Endothelial cell of umbilical vein (primary cell): Measurements from ENCODE around the gene FKBP2. TPM values are rescaled to one million over a fixed set of nuclear protein-coding genes. Genes with fewer than 3 reads are reported as not detected.

ENCODE experiments used
- BruUV-seq: library from RNA; stranded (reverse); fragments of 400-500 nt; replicated peaks from 2 replicates; lab custom pipeline; 2021; lab: Mats Ljungman, UMichigan
- CTCF ChIA-PET: fragments of 300-600, 350-600 bp; sonication (Branson Sonifier 250); formaldehyde crosslinking; loops from one replicate; lab custom pipeline; 2021; ENCODE audit warnings: antibody characterized with exemption, inconsistent platforms; lab: Charles Lee
- POLR2A ChIA-PET: fragments of 300-600, 350-600 bp; sonication (Branson Sonifier 250); formaldehyde crosslinking; loops from one replicate; lab custom pipeline; 2021; ENCODE audit warnings: antibody characterized with exemption, inconsistent platforms; lab: Charles Lee
- DNase-seq: peaks from one replicate; pipeline ENCODE4 v3.0.0-alpha.2; 2011; ENCODE audit warnings: low read depth, low spot score
- FAIRE-seq: peaks from 2 replicates; lab custom pipeline; 2011; peaks lifted over from hg19 to GRCh38; lab: Jason Lieb, UNC
- H2AFZ ChIP-seq: 2 replicates; pipeline ENCODE4 v1.6.0; 2012; ENCODE audit warnings: low read depth, low read length, control low read depth, inconsistent platforms
- H3K27ac ChIP-seq: 2 replicates; pipeline ENCODE4 v1.5.1; 2011; ENCODE audit warnings: low read depth, mild to moderate bottlenecking, control low read depth, low read length, moderate library complexity; ENCODE audit not compliant: insufficient read depth
- H3K27me3 ChIP-seq, 2 experiments: 2 replicates each; pipeline versions ENCODE4 v1.6.0 to v1.6.1; 2011; ENCODE audit warnings: low read length in 2 of 2, mixed read lengths in 1 of 2; ENCODE audit not compliant: control insufficient read depth in 2 of 2, insufficient read depth in 2 of 2
- H3K36me3 ChIP-seq, 2 experiments: 2 replicates in 1 of 2; 3 replicates in 1 of 2; pipeline ENCODE4 v1.5.1; 2011; ENCODE audit warnings: low read length in 2 of 2, mild to moderate bottlenecking in 1 of 2, moderate library complexity in 1 of 2; ENCODE audit not compliant: control insufficient read depth in 2 of 2, insufficient read depth in 2 of 2; ENCODE audit errors: extremely low read depth in 1 of 2
- H3K4me1 ChIP-seq: 3 replicates; pipeline ENCODE4 v1.5.1; 2011; ENCODE audit warnings: mild to moderate bottlenecking, low read length; ENCODE audit not compliant: control insufficient read depth, insufficient read depth; ENCODE audit errors: extremely low read depth
- H3K4me2 ChIP-seq: 2 replicates; pipeline ENCODE4 v1.6.1; 2011; ENCODE audit warnings: low read length, control low read depth, mixed read lengths; ENCODE audit not compliant: insufficient read depth
- H3K4me3 ChIP-seq, 3 experiments: fragments of 200-600 bp in 1 of 3; sonication (generic), shearing (Covaris generic) in 1 of 3; replicated peaks in 1 of 3; 2 replicates each; pipeline ENCODE4 v1.5.1; 2011 to 2016; ENCODE audit warnings: control low read depth in 3 of 3, low read length in 3 of 3, mild to moderate bottlenecking in 2 of 3, inconsistent platforms in 1 of 3, low read depth in 1 of 3, moderate library complexity in 1 of 3; ENCODE audit not compliant: insufficient read depth in 1 of 3
- H3K79me2 ChIP-seq: 2 replicates; pipeline ENCODE4 v1.6.0; 2012; ENCODE audit warnings: low read length, inconsistent platforms; ENCODE audit not compliant: control insufficient read depth, insufficient read depth
- H3K9ac ChIP-seq: replicated peaks from 2 replicates; pipeline ENCODE3; 2011; ENCODE audit warnings: low read length, control low read depth; ENCODE audit not compliant: insufficient read depth; ENCODE audit errors: extremely low read depth
- H3K9me1 ChIP-seq: replicated peaks from 3 replicates; pipeline ENCODE4 v1.6.0; 2011; ENCODE audit warnings: mild to moderate bottlenecking, low read length; ENCODE audit not compliant: control insufficient read depth, insufficient read depth; ENCODE audit errors: extremely low read depth
- H3K9me3 ChIP-seq: replicated peaks from 2 replicates; pipeline ENCODE4 v1.5.1; 2012; ENCODE audit warnings: low read length, inconsistent platforms; ENCODE audit not compliant: control insufficient read depth, insufficient read depth
- H4K20me1 ChIP-seq: replicated peaks from 2 replicates; pipeline ENCODE3; 2011; ENCODE audit warnings: mild to moderate bottlenecking, low read length; ENCODE audit not compliant: control insufficient read depth, insufficient read depth; ENCODE audit errors: extremely low read depth
- CTCF ChIP-seq, 2 donors: IDR thresholded peaks; 1 replicate in 1 of 2; 2 replicates in 1 of 2; pipeline ENCODE4 v1.5.1; 2011; ENCODE audit warnings: low read length in 2 of 2, mild to moderate bottlenecking in 2 of 2, moderate library complexity in 2 of 2, control low read depth in 1 of 2, inconsistent platforms in 1 of 2, low read depth in 1 of 2; ENCODE audit not compliant: insufficient read depth in 1 of 2; ENCODE audit errors: extremely low read depth in 1 of 2
- EZH2 ChIP-seq: IDR thresholded peaks from 2 replicates; pipeline ENCODE4 v1.6.1; 2012; ENCODE audit warnings: borderline replicate concordance, low read depth, mild to moderate bottlenecking, moderate library complexity, low read length, inconsistent platforms; ENCODE audit not compliant: severe bottlenecking
- JUN ChIP-seq: IDR thresholded peaks from 2 replicates; pipeline ENCODE4 v1.6.1; 2011; ENCODE audit warnings: borderline replicate concordance, low read depth; ENCODE audit not compliant: insufficient read length, insufficient read depth
- MAX ChIP-seq: IDR thresholded peaks from 2 replicates; pipeline ENCODE4 v1.6.1; 2011; ENCODE audit not compliant: insufficient read depth, insufficient read length
- MYC ChIP-seq: IDR thresholded peaks from one replicate; pipeline ENCODE4 v1.6.1; 2011; ENCODE audit warnings: mild to moderate bottlenecking, low read depth, low read length
- dilution Hi-C: fragments of 300-500 bp; cut with MboI; formaldehyde crosslinking; loops from one replicate; pipeline ENCODE4 v1.15.0; 2019; ENCODE audit warnings: low sequenced_read_pairs; ENCODE audit not compliant: extremely low pct_ligation_motif_present
- intact Hi-C: fragments of 100-400 bp; cut with micrococcal nuclease; formaldehyde crosslinking; loops from one replicate; pipeline ENCODE4 v1.10.0; 2022
- polyA plus RNA-seq, 4 experiments: library from polyadenylated mRNA; depleted of rRNA in 3 of 4; stranded (reverse) in 3 of 4; unstranded in 1 of 4; fragments of >200 nt; gene quantifications; 2 replicates each; pipeline versions ENCODE4 v1.2.1 to v1.2.3, GENCODE V29; 2011 to 2012; ENCODE audit warnings: missing spikeins in 1 of 4
- total RNA-seq: library from RNA; stranded (reverse); gene quantifications from 2 replicates; pipeline ENCODE4 v1.2.3, GENCODE V29; 2021

FKBP2 gene
- total and polyA plus RNA-seq, 2 donors (not counting 3 experiments of a cell fraction or from before 2014, with no cell fraction given): 48.5 to 74.4 TPM

GRCh38 chr11:64278576-64279190 lies 37.8 kb downstream of the FKBP2 start:
- dilution Hi-C loops (no loop called here), intact Hi-C loops (no loop called here)
- Histone ChIP-seq H3K4me2 (no peak overlapping the region), H2AFZ (no peak overlapping the region), H3K27me3 (no peaks in the 10 kb centered on the region), H3K36me3 (peaks cover 2 to 20% of the 10 kb centered on the region in 2 experiments), H3K4me3 (no peak overlapping the region), H3K4me1 (peaks cover under 1% of the 10 kb centered on the region), H3K79me2 (peaks cover 2% of the 10 kb centered on the region), H3K9me3 (no peaks in the 10 kb centered on the region), H3K9ac (no peak overlapping the region), H4K20me1 (no peaks in the 10 kb centered on the region), H3K9me1 (no peaks in the 10 kb centered on the region), H3K27ac (no peak overlapping the region)
- POLR2A ChIA-PET: no interaction called here
- CTCF ChIA-PET: interaction anchor here (0.9 to 4.4 kb wide), 2 partner anchors 22 to 26 kb away, joined by 3 to 20 read pairs; partner anchors contain the start of gene CATSPERZ
- TF ChIP-seq CTCF (IDR thresholded peaks at IDR 0.05; ENCODE audit: extremely low read depth in 1 of 2, insufficient read depth in 1 of 2, low read depth in 1 of 2, low read length in 2 of 2) (no peak), MYC (no peak), JUN (no peak), EZH2 (no peak), MAX (no peak)
- DNase-seq (no peak), FAIRE-seq (no peak)
- no TSS peak for BruUV-seq
